Heart right ventricle (tissue), 16 donors: ENCODE measurements around the gene OR1M1. TPM values are rescaled to one million over a fixed set of nuclear protein-coding genes. Genes with fewer than 3 reads are reported as not detected.

Source experiments
- ATAC-seq, 8 donors: fragments of 200-7000 bp; cut with Tn5 transposase; one replicate each; pipeline ENCODE4 v1.9.1; 2020; ENCODE audit warnings: mild to moderate bottlenecking in 8 of 8, moderate library complexity in 8 of 8, moderate number of reproducible peaks in 1 of 8
- DNase-seq, 2 donors: peaks; one replicate each; pipeline ENCODE4 v3.0.0-alpha.2; 2020
- H3K27ac ChIP-seq, 10 donors: fragments of 200-600 bp; sonication (generic) in 2 of 10; one replicate each; pipeline versions ENCODE4 v1.5.0 to v1.8.0; 2020 to 2022; ENCODE audit warnings: mild to moderate bottlenecking in 3 of 10
- H3K27me3 ChIP-seq, 7 donors: fragments of 200-600 bp; one replicate each; pipeline ENCODE4 v1.8.0; 2021 to 2022; ENCODE audit warnings: mild to moderate bottlenecking in 2 of 7
- H3K36me3 ChIP-seq, 9 donors: fragments of 200-600 bp; sonication (generic) in 1 of 9; one replicate each; pipeline versions ENCODE4 v1.5.0 to v1.8.0; 2020 to 2022; ENCODE audit warnings: mild to moderate bottlenecking in 2 of 9
- H3K4me1 ChIP-seq, 9 donors: fragments of 200-600 bp; sonication (generic) in 1 of 9; one replicate each; pipeline versions ENCODE4 v1.5.0 to v1.8.0; 2020 to 2022; ENCODE audit warnings: mild to moderate bottlenecking in 4 of 9
- H3K4me3 ChIP-seq, 10 donors: fragments of 200-600 bp; sonication (generic) in 2 of 10; one replicate each; pipeline versions ENCODE4 v1.5.0 to v1.8.0; 2020 to 2022; ENCODE audit warnings: mild to moderate bottlenecking in 7 of 10, moderate library complexity in 2 of 10
- H3K9me3 ChIP-seq, 11 donors: fragments of 200-600 bp in 10 of 11; sonication (generic) in 2 of 11; one replicate each; pipeline versions ENCODE4 v1.5.0 to v1.8.0; 2013 to 2022; ENCODE audit warnings: mild to moderate bottlenecking in 2 of 11, control low read depth in 1 of 11, moderate library complexity in 1 of 11
- WGBS, 2 donors: extraction: QIAGEN DNeasy Blood & Tissue Kit; methylation state at CpG; one replicate each; pipeline ENCODE4 v1.1.7; 2013; ENCODE audit warnings: inconsistent platforms in 1 of 2; 5-methylcytosine and 5-hydroxymethylcytosine counted together
- intact Hi-C, 10 donors: fragments of 100-400 bp; cut with DNase I; formaldehyde crosslinking; loops; one replicate each; pipeline versions ENCODE4 v1.11.1 to v1.14.2; 2022
- polyA plus RNA-seq, 2 donors: library from polyadenylated mRNA; stranded (reverse); fragments of 200-250 nt; gene quantifications; one replicate each; pipeline ENCODE4 v1.2.3, GENCODE V29; 2013
- total RNA-seq, 10 donors: library from RNA; stranded (reverse); fragmentation: NEBNext Ultra II Directional in 3 of 10; extraction: Animal tissue kit (Norgen Biotek cat#: 25700) in 3 of 10; gene quantifications; one replicate each; pipeline versions ENCODE4 v1.2.1 to v1.2.4, GENCODE V29; 2021 to 2023
- TF ChIP-seq, protein P1 (sequence below), 9 donors: fragments of 200-600 bp; sonication (generic) in 2 of 9; IDR thresholded peaks; one replicate each; pipeline versions ENCODE4 v1.5.0 to v1.8.0; 2021 to 2022; ENCODE audit warnings: antibody characterized with exemption in 9 of 9, mild to moderate bottlenecking in 5 of 9, moderate library complexity in 1 of 9
- donor health status: Arrhythmogenic right ventricular cardiomyopathy.
- donor health status: ischemic (EF 13 %, LVEDD 7.1; RV severe dilation, severe dysfunction).
- donor health status: healthy with polysubstance abuse.
- donor health status: DM: no; HTN: yes; CAD: no.
- donor health status: DM: no; HTN: no; CAD: no.
- donor health status: ischemic (EF 25% LVEDD 6.9; RV normal size, moderate dysfunction).
- donor health status: ischemic (EF 25% LVEDD 5.7; RV mildly dilated, moderate dysfunction).
- donor health status: healthy.
- donor health status: DM: yes; HTN: yes; CAD: no.
- donor health status: Ischemic cardiomyopathy.
- donor health status: ischemic (EF 35%, LVEDD 5.7; RV mildly dilated, moderate dysfunction).
- donor health status: nonischemic (EF 11% LVEDD 7.7; RV severe dilation, severe dysfunction).
- donor health status: DM: yes; HTN: yes; CAD: no.
- donor health status: PGD.
- donor health status: ischemic (EF 29% LVEDD 5.4; RV normal size, mild dysfunction).
- donor health status: nonischemic (EF 23%, LVEDD 6.1; RV moderate dilation, normal function).

Gene OR1M1
- total and polyA plus RNA-seq, 12 donors, result not detected

- Histone ChIP-seq H3K36me3 (no peaks in the 10 kb centered on the region), H3K27me3 (peaks cover 0 to 52% (median 26%) of the 10 kb centered on the region in 7 donors), H3K4me3 (no peak overlapping the region), H3K27ac (no peak overlapping the region), H3K9me3 (no peaks in the 10 kb centered on the region), H3K4me1 (no peaks in the 10 kb centered on the region)
- ATAC-seq, result no peak
- DNase-seq, result no peak
- TF ChIP-seq, protein P1, sequence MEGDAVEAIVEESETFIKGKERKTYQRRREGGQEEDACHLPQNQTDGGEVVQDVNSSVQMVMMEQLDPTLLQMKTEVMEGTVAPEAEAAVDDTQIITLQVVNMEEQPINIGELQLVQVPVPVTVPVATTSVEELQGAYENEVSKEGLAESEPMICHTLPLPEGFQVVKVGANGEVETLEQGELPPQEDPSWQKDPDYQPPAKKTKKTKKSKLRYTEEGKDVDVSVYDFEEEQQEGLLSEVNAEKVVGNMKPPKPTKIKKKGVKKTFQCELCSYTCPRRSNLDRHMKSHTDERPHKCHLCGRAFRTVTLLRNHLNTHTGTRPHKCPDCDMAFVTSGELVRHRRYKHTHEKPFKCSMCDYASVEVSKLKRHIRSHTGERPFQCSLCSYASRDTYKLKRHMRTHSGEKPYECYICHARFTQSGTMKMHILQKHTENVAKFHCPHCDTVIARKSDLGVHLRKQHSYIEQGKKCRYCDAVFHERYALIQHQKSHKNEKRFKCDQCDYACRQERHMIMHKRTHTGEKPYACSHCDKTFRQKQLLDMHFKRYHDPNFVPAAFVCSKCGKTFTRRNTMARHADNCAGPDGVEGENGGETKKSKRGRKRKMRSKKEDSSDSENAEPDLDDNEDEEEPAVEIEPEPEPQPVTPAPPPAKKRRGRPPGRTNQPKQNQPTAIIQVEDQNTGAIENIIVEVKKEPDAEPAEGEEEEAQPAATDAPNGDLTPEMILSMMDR (IDR thresholded peaks at IDR 0.05), result no peak
- WGBS, 2 donors, result 55 to 67% methylated on average over 3 of the region's 3 CpGs
- intact Hi-C loops, result no loop called here
These were observed 41.3 kb downstream of the OR1M1 start for GRCh38 chr19:9128171-9128570.

DNA sequence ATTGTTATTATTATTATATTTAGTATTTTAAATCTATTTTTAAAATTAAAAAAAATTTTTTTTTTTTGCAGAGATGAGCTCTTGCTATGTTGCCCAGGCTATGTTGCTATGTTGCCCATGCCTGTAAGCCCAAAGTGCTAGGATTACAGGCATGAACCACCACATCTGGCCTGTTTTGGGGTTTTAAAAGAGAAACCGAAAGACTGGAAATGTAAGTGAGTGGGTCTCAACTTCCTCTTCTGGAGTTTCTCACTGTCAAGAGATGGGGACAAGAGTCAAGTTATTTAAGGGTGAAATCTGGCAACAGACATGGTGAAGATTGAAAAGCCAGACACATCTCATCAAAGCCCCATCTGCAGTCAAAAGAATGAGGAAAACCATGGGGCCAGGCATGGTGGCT lies 44.1 kb downstream of the OR1M1 start:
- Histone ChIP-seq H3K27ac (no peak overlapping the region), H3K4me3 (no peak overlapping the region), H3K9me3 (no peaks in the 10 kb centered on the region), H3K4me1 (no peaks in the 10 kb centered on the region), H3K36me3 (no peaks in the 10 kb centered on the region), H3K27me3 (peaks cover 0 to 54% (median 19%) of the 10 kb centered on the region in 7 donors)
- intact Hi-C loops, result loop anchor here in 5 of 10 donors (5.0 to 10.0 kb wide), 5 partner anchors 74 to 886 kb away; partner anchors contain the start of gene ZNF266 (in 1 of the 5)
- WGBS, 2 donors, result 41 to 44% methylated on average over 1 of the region's 1 CpG
- TF ChIP-seq, protein P1 (IDR thresholded peaks at IDR 0.05), result no peak
- ATAC-seq (no peak), DNase-seq (no peak)

GRCh38 chr19:9132422-9132821 lies 45.6 kb downstream of the OR1M1 start:
- Histone ChIP-seq H3K9me3 (no peaks in the 10 kb centered on the region), H3K27me3 (peaks cover 0 to 42% (median 17%) of the 10 kb centered on the region in 7 donors), H3K36me3 (no peaks in the 10 kb centered on the region), H3K27ac (no peak overlapping the region), H3K4me3 (no peak overlapping the region), H3K4me1 (no peaks in the 10 kb centered on the region)
- ATAC-seq (no peak), DNase-seq (no peak)
- intact Hi-C loops, result loop anchor here in 5 of 10 donors (5.0 to 10.0 kb wide), 5 partner anchors 72 to 885 kb away; partner anchors contain the start of gene ZNF266 (in 1 of the 5)
- WGBS, 2 donors, result 56% methylated on average over 5 of the region's 5 CpGs
- TF ChIP-seq, protein P1 (IDR thresholded peaks at IDR 0.05), result no peak

GRCh38 chr19:9139609-9140158 lies 52.8 kb downstream of the OR1M1 start:
- ATAC-seq (peak in 4 of 8 donors; percentile 3 to 45 (median 6)), DNase-seq (no peak)
- intact Hi-C loops, result loop anchor here in 7 of 10 donors (2.0 to 10.0 kb wide), 8 partner anchors 65 to 655 kb away; partner anchors contain the start of genes ZNF266 (in 2 of the 7) and ZNF699 (in 2 of the 7)
- 28 to 30% methylated on average over 8 of the region's 8 CpGs for WGBS, 2 donors
- Histone ChIP-seq H3K36me3 (peaks cover 0 to 5% (median 0%) of the 10 kb centered on the region in 9 donors), H3K4me3 (peak overlapping the region; percentile 64 to 95 (median 84)), H3K27ac (peak overlapping the region in 9 of 10 donors; percentile 78 to 94 (median 91)), H3K4me1 (peaks cover 0 to 30% (median 21%) of the 10 kb centered on the region in 9 donors), H3K9me3 (peaks cover 0 to 13% (median 4%) of the 10 kb centered on the region in 11 donors), H3K27me3 (no peaks in the 10 kb centered on the region)
- TF ChIP-seq, protein P1 (IDR thresholded peaks at IDR 0.05), result no peak
